Neural progenitor cell (in vitro differentiated cells): ENCODE results near the gene RPL22. TPM values are rescaled to one million over a fixed set of nuclear protein-coding genes. Genes with fewer than 3 reads are reported as not detected.
A peak's percentile ranks its signal among the peaks of the same experiment; 100 is the strongest.

ENCODE experiments used
- DNase-seq: peaks from one replicate; pipeline ENCODE4 v3.0.0-alpha.2; 2016; ENCODE audit warnings: low spot score
- H2AFZ ChIP-seq: fragments of 200-600 bp; sonication (generic); replicated peaks from 2 replicates; pipeline ENCODE4 v1.6.1; 2016; ENCODE audit warnings: antibody characterized with exemption
- H3F3A ChIP-seq: fragments of 200-600 bp; sonication (generic); 2 replicates; pipeline ENCODE4 v1.6.1; 2016; ENCODE audit warnings: antibody characterized with exemption, low read depth
- H3K27ac ChIP-seq: fragments of 200-600 bp; sonication (generic); 2 replicates; pipeline ENCODE4 v1.5.1; 2016; ENCODE audit warnings: mild to moderate bottlenecking
- H3K27me3 ChIP-seq: fragments of 200-600 bp; sonication (generic); 2 replicates; pipeline ENCODE4 v1.6.1; 2016; ENCODE audit warnings: mild to moderate bottlenecking, moderate library complexity
- H3K36me3 ChIP-seq: fragments of 200-600 bp; sonication (generic); 2 replicates; pipeline ENCODE4 v1.5.1; 2016
- H3K4me1 ChIP-seq: fragments of 200-600 bp; sonication (generic); 2 replicates; pipeline ENCODE4 v1.6.1; 2016; ENCODE audit warnings: mixed run types
- H3K4me2 ChIP-seq: fragments of 200-600 bp; sonication (generic); 2 replicates; pipeline ENCODE4 v1.6.1; 2016
- H3K4me3 ChIP-seq: fragments of 200-600 bp; sonication (generic); 2 replicates; pipeline ENCODE4 v1.5.1; 2016
- H3K79me2 ChIP-seq: fragments of 200-600 bp; sonication (generic); 2 replicates; pipeline ENCODE4 v1.6.1; 2016; ENCODE audit warnings: low read depth
- H3K9ac ChIP-seq: fragments of 200-600 bp; sonication (generic); 2 replicates; pipeline ENCODE4 v1.6.1; 2016
- H3K9me3 ChIP-seq: fragments of 200-600 bp; sonication (generic); 2 replicates; pipeline ENCODE4 v1.5.1; 2016; ENCODE audit warnings: low read depth
- H4K20me1 ChIP-seq: fragments of 200-600 bp; sonication (generic); 2 replicates; pipeline ENCODE4 v1.6.1; 2016; ENCODE audit warnings: low read depth
- H3K27ac Mint-ChIP-seq: 3 replicates; pipeline ENCODE4 v1.8.0; 2021; ENCODE audit warnings: mixed read lengths
- H3K27me3 Mint-ChIP-seq: 2 replicates; pipeline ENCODE4 v1.8.0; 2022; ENCODE audit warnings: low read depth, mild to moderate bottlenecking, inconsistent platforms, moderate library complexity, mixed read lengths; ENCODE audit not compliant: insufficient read depth
- H3K36me3 Mint-ChIP-seq: 3 replicates; pipeline ENCODE4 v1.8.0; 2021; ENCODE audit warnings: mixed read lengths
- H3K4me1 Mint-ChIP-seq: 3 replicates; pipeline ENCODE4 v1.8.0; 2021; ENCODE audit warnings: mixed read lengths
- H3K4me3 Mint-ChIP-seq: 3 replicates; pipeline ENCODE4 v1.8.0; 2021; ENCODE audit warnings: mild to moderate bottlenecking, moderate library complexity, mixed read lengths
- H3K9me3 Mint-ChIP-seq: 3 replicates; pipeline ENCODE4 v1.8.0; 2020; ENCODE audit warnings: mixed read lengths
- CTCF ChIP-seq: fragments of 200-600 bp; sonication (generic); IDR thresholded peaks from 2 replicates; pipeline ENCODE4 v1.5.1; 2017; ENCODE audit warnings: antibody characterized with exemption, mild to moderate bottlenecking
- EZH2 ChIP-seq: fragments of 200-600 bp; sonication (generic); IDR thresholded peaks from 2 replicates; pipeline ENCODE4 v1.6.1; 2017; ENCODE audit warnings: antibody characterized with exemption, mild to moderate bottlenecking, moderate library complexity
- EZH2phosphoT487 ChIP-seq: fragments of 200-600 bp; sonication (generic); IDR thresholded peaks from 2 replicates; pipeline ENCODE4 v1.6.1; 2017; ENCODE audit warnings: antibody characterized with exemption
- total RNA-seq: library from RNA; depleted of rRNA; stranded (reverse); fragments of >200 nt; gene quantifications from 2 replicates; pipeline ENCODE4 v1.2.3, GENCODE V29; 2015; ENCODE audit warnings: low replicate concordance

Gene RPL22
- total RNA-seq, 1 donor from 2014 or later = 410 TPM

GRCh38 chr1:6179564-6180175 is 19.7 kb downstream of the RPL22 start:
- peak overlapping the region; percentile 51 for H3K4me3 ChIP-seq
- Mint-ChIP-seq H3K27ac (no peak overlapping the region), H3K27me3 (peaks cover 48% of the 10 kb centered on the region), H3K4me1 (peaks cover 14% of the 10 kb centered on the region), H3K4me3 (no peak overlapping the region), H3K9me3 (no peaks in the 10 kb centered on the region), H3K36me3 (peaks cover 1% of the 10 kb centered on the region)
- no peak overlapping the region for H3K9ac ChIP-seq
- H4K20me1 ChIP-seq = peaks cover 64% of the 10 kb centered on the region
- H3K36me3 ChIP-seq = no peaks in the 10 kb centered on the region
- H3K27me3 ChIP-seq = peaks cover 82% of the 10 kb centered on the region
- no peak overlapping the region for H2AFZ ChIP-seq
- no peaks in the 10 kb centered on the region for H3K9me3 ChIP-seq
- H3K4me1 ChIP-seq = peaks cover 21% of the 10 kb centered on the region
- TF ChIP-seq EZH2phosphoT487 = no peak
- peak; percentile 7 for TF ChIP-seq EZH2
- H3K4me2 ChIP-seq = peak overlapping the region; percentile 79
- peak; percentile 37 for DNase-seq
- H3K27ac ChIP-seq = no peak overlapping the region
- peaks cover 34% of the 10 kb centered on the region for H3F3A ChIP-seq
- no peaks in the 10 kb centered on the region for H3K79me2 ChIP-seq

GRCh38 chr1:6178751-6179563 is 20.4 kb downstream of the RPL22 start:
- no peak overlapping the region for H3K27ac ChIP-seq
- peak overlapping the region; percentile 36 for H3K4me3 ChIP-seq
- Mint-ChIP-seq H3K27me3 (peaks cover 48% of the 10 kb centered on the region), H3K36me3 (no peaks in the 10 kb centered on the region), H3K9me3 (no peaks in the 10 kb centered on the region), H3K4me1 (peaks cover 14% of the 10 kb centered on the region), H3K4me3 (peak overlapping the region; percentile 71), H3K27ac (no peak overlapping the region)
- H3K79me2 ChIP-seq = no peaks in the 10 kb centered on the region
- H3K4me2 ChIP-seq = peak overlapping the region; percentile 73
- TF ChIP-seq CTCF (peak; percentile 16), EZH2 (peak; percentile 97), EZH2phosphoT487 (peak; percentile 88)
- H3F3A ChIP-seq = peaks cover 28% of the 10 kb centered on the region
- H4K20me1 ChIP-seq = peaks cover 57% of the 10 kb centered on the region
- H3K36me3 ChIP-seq = no peaks in the 10 kb centered on the region
- H2AFZ ChIP-seq = no peak overlapping the region
- no peak overlapping the region for H3K9ac ChIP-seq
- peaks cover 21% of the 10 kb centered on the region for H3K4me1 ChIP-seq
- H3K27me3 ChIP-seq = peaks cover 84% of the 10 kb centered on the region
- H3K9me3 ChIP-seq = no peaks in the 10 kb centered on the region
- DNase-seq = peak; percentile 60

- Histone ChIP-seq H3K4me2 (no peak overlapping the region), H3K27ac (no peak overlapping the region), H3K9me3 (no peaks in the 10 kb centered on the region), H3K4me1 (peaks cover 21% of the 10 kb centered on the region), H3K79me2 (no peaks in the 10 kb centered on the region), H4K20me1 (peaks cover 46% of the 10 kb centered on the region), H3F3A (peaks cover 22% of the 10 kb centered on the region), H3K36me3 (no peaks in the 10 kb centered on the region), H3K9ac (no peak overlapping the region), H3K4me3 (no peak overlapping the region), H2AFZ (no peak overlapping the region), H3K27me3 (peaks cover 81% of the 10 kb centered on the region)
- peaks cover 14% of the 10 kb centered on the region for H3K4me1 Mint-ChIP-seq
- TF ChIP-seq EZH2 = no peak
- no peak for TF ChIP-seq CTCF
- no peak for TF ChIP-seq EZH2phosphoT487
- no peaks in the 10 kb centered on the region for H3K36me3 Mint-ChIP-seq
- no peak overlapping the region for H3K27ac Mint-ChIP-seq
- H3K9me3 Mint-ChIP-seq = no peaks in the 10 kb centered on the region
- peak overlapping the region; percentile 67 for H3K4me3 Mint-ChIP-seq
- no peak for DNase-seq
- peaks cover 43% of the 10 kb centered on the region for H3K27me3 Mint-ChIP-seq
These were observed 21.6 kb downstream of the RPL22 start for GRCh38 chr1:6177681-6178380.
